Cerebellar nuclear complex (tissue), 1 donor: ENCODE results near the gene SPPL2A.

Experiments
- DNase-seq, 2 experiments: peaks; one replicate each; lab custom pipeline; 2025; lab: John Stamatoyannopoulos, UW

SPPL2A gene

GRCh38 chr15:50686469-50687301, 78.8 kb downstream of the SPPL2A start, which contains the start of gene TRPM7:
TRPM7 (minus strand) TSS chr15:50686797; CDS start chr15:50686533, 264 bp downstream.
- peak in 1 of 2 experiments; percentile 59 for DNase-seq

GRCh38 chr15:50685976-50686468, 79.5 kb downstream of the SPPL2A start:
- DNase-seq, result peak in 1 of 2 experiments; percentile 34

DNA sequence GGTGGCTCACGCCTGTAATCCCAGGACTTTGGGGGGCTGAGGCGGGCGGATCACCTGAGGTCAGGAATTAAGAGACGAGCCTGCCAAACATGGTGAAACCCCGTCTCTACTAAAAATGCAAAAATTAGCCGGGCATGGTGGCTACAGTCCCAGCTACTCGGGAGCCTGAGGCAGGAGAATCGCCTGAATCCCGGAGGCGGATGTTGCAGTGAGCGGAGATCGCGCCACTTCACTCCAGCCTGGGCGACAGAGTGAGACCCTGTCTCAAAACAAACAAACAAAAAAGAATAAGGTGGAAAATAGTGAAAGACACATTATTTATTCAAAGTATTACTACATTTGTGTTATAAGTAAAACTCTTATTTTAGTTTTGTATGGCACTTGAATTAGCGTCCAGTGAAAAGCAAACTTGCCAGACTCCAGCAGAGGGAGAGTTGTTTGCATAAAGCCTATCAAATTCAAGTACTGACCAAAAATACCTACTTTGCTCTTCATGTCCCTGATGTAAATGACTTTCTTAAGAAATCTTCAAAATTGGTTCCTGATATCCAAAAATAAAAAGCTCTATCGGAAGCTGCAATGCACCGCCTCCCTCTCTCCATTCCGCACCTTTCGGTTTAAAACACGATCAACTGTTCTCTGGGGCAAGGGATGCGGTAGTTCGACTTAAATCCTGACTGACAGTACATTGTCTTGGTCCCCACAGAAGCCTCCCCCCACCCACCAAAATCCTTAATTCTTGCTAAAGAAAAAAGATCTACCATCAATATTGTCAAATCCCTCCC, 80.1 kb downstream of the SPPL2A start:
- DNase-seq, result no peak

DNA sequence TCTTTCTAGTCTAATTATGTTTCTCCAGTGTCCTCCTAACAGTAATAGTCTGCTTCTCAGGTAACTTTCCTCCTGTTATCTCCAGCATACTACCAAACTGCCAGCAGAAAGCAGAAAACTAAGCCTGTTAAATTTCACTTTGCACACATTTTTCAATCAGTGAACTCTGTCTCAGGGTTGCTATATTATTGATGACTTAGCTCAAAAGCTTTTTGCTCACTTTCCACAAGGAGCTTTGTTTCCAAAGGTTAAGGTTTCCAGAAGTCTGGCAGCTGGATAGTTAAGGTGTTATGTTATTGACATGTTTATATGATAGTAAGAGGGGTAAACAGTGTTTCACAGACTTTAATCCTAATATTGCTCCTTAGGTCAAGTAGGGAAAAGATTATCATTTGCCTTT, 84.0 kb downstream of the SPPL2A start:
- DNase-seq, result no peak

DNA sequence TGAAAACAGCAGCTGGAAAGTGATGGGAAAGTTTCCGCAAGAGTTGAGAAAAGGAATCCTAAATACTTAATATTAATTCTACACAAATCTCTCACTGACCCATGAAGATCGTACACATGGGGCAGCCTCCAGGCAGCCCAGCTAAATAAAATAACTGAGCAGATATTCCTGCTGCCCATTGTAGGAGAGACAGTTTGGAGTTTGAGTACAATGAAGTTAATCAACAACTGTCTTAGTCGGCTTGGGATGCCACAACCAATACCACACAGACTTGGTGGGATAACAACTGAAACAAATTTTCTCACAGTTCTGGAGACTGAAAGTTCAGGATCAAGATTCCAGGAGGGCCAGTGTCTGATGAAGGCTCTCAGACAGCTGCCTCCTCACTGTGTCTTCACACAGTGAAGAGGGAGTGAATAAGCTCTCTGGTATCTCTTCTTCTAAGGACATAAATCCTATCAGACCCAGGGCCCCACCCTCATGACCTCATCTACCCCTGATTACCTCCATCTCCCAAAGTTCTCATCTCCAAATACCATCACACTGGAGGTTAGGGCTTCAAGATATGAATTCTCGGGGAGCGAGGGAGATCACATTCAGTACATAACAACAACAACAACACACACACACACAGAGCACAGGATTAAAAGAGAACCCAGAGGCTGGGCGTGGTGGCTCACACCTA, 88.6 kb downstream of the SPPL2A start:
- no peak for DNase-seq

DNA sequence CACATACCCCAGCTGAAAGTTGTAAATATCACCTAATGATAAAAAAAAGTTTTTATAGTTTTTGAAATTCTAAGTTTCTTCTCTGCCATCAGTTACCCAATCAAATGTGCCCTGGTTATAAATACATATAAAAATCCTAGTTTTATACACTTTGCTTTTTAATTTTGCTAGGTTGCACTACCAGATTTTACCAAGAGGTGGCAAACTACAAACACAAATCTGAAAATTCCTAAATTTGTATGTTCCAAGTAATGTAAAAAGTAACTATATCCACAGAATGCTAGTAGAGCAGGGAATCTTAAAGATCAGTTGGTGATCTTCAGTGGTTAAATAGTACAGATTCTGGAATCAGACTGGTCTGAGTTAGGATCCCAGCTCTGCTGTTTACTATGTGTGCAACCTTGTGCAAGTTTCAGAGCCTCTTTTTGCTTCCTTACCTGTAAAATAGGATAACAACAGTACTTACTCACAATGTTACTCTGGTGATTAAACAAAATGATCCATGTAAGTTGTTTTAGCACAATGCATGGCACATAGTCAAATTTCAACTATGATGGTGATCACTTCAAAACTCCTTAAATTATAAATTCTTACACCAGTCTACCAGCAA, 89.9 kb downstream of the SPPL2A start:
- DNase-seq, result no peak

GRCh38 chr15:50670115-50670514, 95.4 kb downstream of the SPPL2A start:
- no peak for DNase-seq

DNA sequence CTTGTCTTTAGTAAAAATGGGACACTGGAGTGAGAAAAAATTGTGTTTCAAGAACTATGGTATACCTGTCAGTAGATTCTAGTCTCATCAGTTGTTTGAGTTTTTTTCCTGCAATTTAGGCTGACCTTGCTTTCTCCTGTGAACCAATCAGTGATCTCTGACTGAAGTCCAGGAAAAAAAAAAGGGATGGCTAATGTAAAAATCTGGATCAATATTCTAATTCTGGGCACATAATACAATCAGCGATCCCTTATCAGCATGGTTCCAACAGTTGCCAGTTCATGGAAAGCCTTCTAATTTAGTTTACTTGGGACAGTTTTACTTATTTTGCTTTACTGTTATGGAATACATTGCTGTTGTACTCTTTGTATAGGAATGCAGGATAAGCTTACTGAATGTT, 95.9 kb downstream of the SPPL2A start:
- no peak for DNase-seq

DNA sequence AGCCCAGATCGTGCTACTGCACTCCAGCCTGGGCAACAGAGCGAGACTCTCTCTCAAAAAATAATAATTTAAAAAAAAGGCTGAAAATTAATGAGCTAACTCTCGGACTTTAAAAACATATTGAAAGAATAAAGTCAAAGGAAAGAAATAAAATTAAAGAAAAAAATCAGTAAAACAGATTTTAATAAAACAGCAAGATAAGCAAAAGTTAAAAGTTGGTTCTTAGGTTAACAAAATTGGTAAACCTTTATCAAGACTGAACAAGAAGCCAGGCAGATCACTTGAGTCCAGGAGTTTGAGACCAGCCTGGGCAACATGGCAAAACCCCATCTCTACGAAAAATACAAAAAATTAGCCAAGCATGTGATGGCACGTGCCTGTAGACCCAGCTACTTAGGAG, 99.6 kb downstream of the SPPL2A start:
- DNase-seq, result no peak

DNA sequence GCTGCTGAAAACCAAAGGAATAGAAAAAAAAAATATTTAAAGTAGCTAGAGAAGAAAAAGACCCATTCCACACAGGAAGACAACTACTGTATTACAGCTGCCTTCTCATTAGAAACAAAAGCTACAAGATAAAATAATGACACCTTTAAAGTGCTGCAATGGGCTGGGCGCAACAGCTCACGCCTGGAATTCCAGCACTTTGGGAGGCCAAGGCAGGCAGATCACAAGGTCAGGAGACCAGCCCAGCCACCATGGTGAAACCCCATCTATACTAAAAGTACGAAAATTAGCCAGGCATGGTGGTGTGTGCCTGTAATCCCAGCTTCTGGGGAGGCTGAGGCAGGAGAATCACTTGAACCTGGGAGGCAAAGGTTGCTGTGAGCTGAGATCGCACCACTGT, 110.0 kb downstream of the SPPL2A start:
- DNase-seq, result no peak

GRCh38 chr15:50653156-50653743, 112.3 kb downstream of the SPPL2A start:
- DNase-seq, result no peak

GRCh38 chr15:50652671-50653070, 112.8 kb downstream of the SPPL2A start:
- DNase-seq, result no peak
